Activated CD8-positive, alpha-beta T cell treated with anti-CD3 and anti-CD28 coated beads, Interleukin-2, amount 10 ng/mL, durations not matched to agents 7 days and 5 days (primary cell): ENCODE measurements around the gene SPI1. TPM values are rescaled to one million over a fixed set of nuclear protein-coding genes. Genes with fewer than 3 reads are reported as not detected.
"Not testable (repeated sequence)": the region's sequence is repeated elsewhere in the genome, so short reads cannot be mapped to it uniquely, and the experiment has no call there.

Experiments
- ATAC-seq: fragments of 150-1000 bp; cut with Tn5 transposase; one replicate; pipeline ENCODE4 v1.10.0; 2021; ENCODE audit warnings: moderate library complexity
- CTCF ChIA-PET: fragments of 350-600 bp; sonication (Branson Sonifier 250); formaldehyde crosslinking; loops from one replicate; lab custom pipeline; 2021; ENCODE audit warnings: antibody characterized with exemption; lab: Charles Lee
- POLR2A ChIA-PET: fragments of 350-600 bp; sonication (Branson Sonifier 250); formaldehyde crosslinking; loops from one replicate; lab custom pipeline; 2021; ENCODE audit warnings: antibody characterized with exemption; lab: Charles Lee
- DNase-seq: peaks from one replicate; pipeline ENCODE4 v3.0.0-alpha.2; 2020
- H3K27ac Mint-ChIP-seq: one replicate; pipeline ENCODE4 v1.8.0; 2021; ENCODE audit warnings: mild to moderate bottlenecking, mixed read lengths
- H3K27me3 Mint-ChIP-seq: one replicate; pipeline ENCODE4 v1.8.0; 2021; ENCODE audit warnings: low read depth, mixed read lengths
- H3K36me3 Mint-ChIP-seq: one replicate; pipeline ENCODE4 v1.8.0; 2021; ENCODE audit warnings: low read depth, mixed read lengths
- H3K4me1 Mint-ChIP-seq: one replicate; pipeline ENCODE4 v1.8.0; 2021; ENCODE audit warnings: low read depth, mixed read lengths
- H3K4me3 Mint-ChIP-seq: one replicate; pipeline ENCODE4 v1.8.0; 2021; ENCODE audit warnings: mild to moderate bottlenecking, mixed read lengths
- H3K9me3 Mint-ChIP-seq: one replicate; pipeline ENCODE4 v1.8.0; 2022; ENCODE audit warnings: mixed read lengths; ENCODE audit not compliant: insufficient read depth
- total RNA-seq, 2 experiments: library from RNA; stranded (reverse); gene quantifications; one replicate each; pipeline ENCODE4 v1.2.3, GENCODE V29; 2021

SPI1 gene
- total RNA-seq, 2 experiments from 2014 or later = not detected

- H3K4me3 Mint-ChIP-seq = no peak overlapping the region
- ChIA-PET CTCF (no interaction called here), POLR2A (no interaction called here)
- no peaks in the 10 kb centered on the region for H3K27me3 Mint-ChIP-seq
- no peaks in the 10 kb centered on the region for H3K9me3 Mint-ChIP-seq
- H3K4me1 Mint-ChIP-seq = no peaks in the 10 kb centered on the region
- H3K27ac Mint-ChIP-seq = no peak overlapping the region
- no peak for ATAC-seq
- H3K36me3 Mint-ChIP-seq = no peaks in the 10 kb centered on the region
- DNase-seq = no peak
Observed at GRCh38 chr11:47345890-47346563, 32.3 kb downstream of the SPI1 start.

GRCh38 chr11:47342854-47343253 is 35.5 kb downstream of the SPI1 start:
- Mint-ChIP-seq H3K4me3 (no peak overlapping the region), H3K9me3 (no peaks in the 10 kb centered on the region), H3K4me1 (no peaks in the 10 kb centered on the region), H3K36me3 (no peaks in the 10 kb centered on the region), H3K27ac (no peak overlapping the region), H3K27me3 (no peaks in the 10 kb centered on the region)
- POLR2A ChIA-PET = no interaction called here
- DNase-seq (no peak), ATAC-seq (no peak)
- CTCF ChIA-PET = interaction anchor here (2.4 kb wide), 1 partner anchor 31 kb away, joined by 6 read pairs; no protein-coding TSS in a partner anchor

- H3K4me3 Mint-ChIP-seq = no peak overlapping the region
- H3K27me3 Mint-ChIP-seq = no peaks in the 10 kb centered on the region
- H3K27ac Mint-ChIP-seq = no peak overlapping the region
- no peaks in the 10 kb centered on the region for H3K9me3 Mint-ChIP-seq
- DNase-seq = no peak
- H3K36me3 Mint-ChIP-seq = no peaks in the 10 kb centered on the region
- ChIA-PET POLR2A (no interaction called here), CTCF (interaction anchor here (2.4 kb wide), 1 partner anchor 32 kb away, joined by 6 read pairs; no protein-coding TSS in a partner anchor)
- no peaks in the 10 kb centered on the region for H3K4me1 Mint-ChIP-seq
- ATAC-seq = no peak
Observed at GRCh38 chr11:47342036-47342803, 36.1 kb downstream of the SPI1 start.

- no peaks in the 10 kb centered on the region for H3K27me3 Mint-ChIP-seq
- CTCF ChIA-PET = interaction anchor here (2.4 kb wide), 1 partner anchor 33 kb away, joined by 6 read pairs; no protein-coding TSS in a partner anchor
- H3K4me3 Mint-ChIP-seq = no peak overlapping the region
Observed at GRCh38 chr11:47340980-47341775, 37.2 kb downstream of the SPI1 start.

GRCh38 chr11:47340010-47340409 is 38.3 kb downstream of the SPI1 start:
- Mint-ChIP-seq H3K27ac (no peak overlapping the region), H3K36me3 (no peaks in the 10 kb centered on the region), H3K4me1 (no peaks in the 10 kb centered on the region), H3K9me3 (no peaks in the 10 kb centered on the region), H3K4me3 (no peak overlapping the region), H3K27me3 (no peaks in the 10 kb centered on the region)
- no peak for ATAC-seq
- no peak for DNase-seq
- POLR2A ChIA-PET = no interaction called here
- CTCF ChIA-PET = no interaction called here

More at GRCh38 chr11:47340980-47341775, 37.2 kb downstream of the SPI1 start:
- POLR2A ChIA-PET = no interaction called here
- H3K9me3 Mint-ChIP-seq = no peaks in the 10 kb centered on the region
- no peak for DNase-seq
- no peak for ATAC-seq
- H3K27ac Mint-ChIP-seq = no peak overlapping the region
- no peaks in the 10 kb centered on the region for H3K4me1 Mint-ChIP-seq
- H3K36me3 Mint-ChIP-seq = no peaks in the 10 kb centered on the region

- no peak for DNase-seq
- Mint-ChIP-seq H3K36me3 (no peaks in the 10 kb centered on the region), H3K27me3 (no peaks in the 10 kb centered on the region), H3K4me3 (no peak overlapping the region), H3K4me1 (no peaks in the 10 kb centered on the region), H3K9me3 (no peaks in the 10 kb centered on the region), H3K27ac (no peak overlapping the region)
- POLR2A ChIA-PET = no interaction called here
- CTCF ChIA-PET = no interaction called here
- no peak for ATAC-seq
Observed at GRCh38 chr11:47338396-47339241, 39.7 kb downstream of the SPI1 start.

GRCh38 chr11:47337229-47337924 is 41.0 kb downstream of the SPI1 start:
- Mint-ChIP-seq H3K9me3 (no peaks in the 10 kb centered on the region), H3K4me3 (no peak overlapping the region), H3K27me3 (no peaks in the 10 kb centered on the region), H3K4me1 (no peaks in the 10 kb centered on the region), H3K27ac (no peak overlapping the region), H3K36me3 (no peaks in the 10 kb centered on the region)
- CTCF ChIA-PET = interaction anchor here (1.7 kb wide), 1 partner anchor 37 kb away, joined by 5 read pairs; no protein-coding TSS in a partner anchor
- POLR2A ChIA-PET = no interaction called here
- ATAC-seq (no peak), DNase-seq (no peak)

GRCh38 chr11:47336595-47336994 is 41.8 kb downstream of the SPI1 start:
- no peaks in the 10 kb centered on the region for H3K4me1 Mint-ChIP-seq
- H3K36me3 Mint-ChIP-seq = no peaks in the 10 kb centered on the region
- DNase-seq (no peak), ATAC-seq (no peak)
- H3K4me3 Mint-ChIP-seq = no peak overlapping the region
- H3K9me3 Mint-ChIP-seq = no peaks in the 10 kb centered on the region
- POLR2A ChIA-PET = no interaction called here
- no peaks in the 10 kb centered on the region for H3K27me3 Mint-ChIP-seq
- H3K27ac Mint-ChIP-seq = no peak overlapping the region
- CTCF ChIA-PET = interaction anchor here (1.7 kb wide), 1 partner anchor 38 kb away, joined by 5 read pairs; no protein-coding TSS in a partner anchor

GRCh38 chr11:47335733-47336132 is 42.6 kb downstream of the SPI1 start:
- Mint-ChIP-seq H3K4me1 (no peaks in the 10 kb centered on the region), H3K27ac (no peak overlapping the region), H3K9me3 (no peaks in the 10 kb centered on the region), H3K27me3 (no peaks in the 10 kb centered on the region), H3K4me3 (no peak overlapping the region), H3K36me3 (no peaks in the 10 kb centered on the region)
- DNase-seq = no peak
- ATAC-seq = no peak
- ChIA-PET CTCF (no interaction called here), POLR2A (interaction anchor here (0.6 kb wide), 1 partner anchor 29 kb away, joined by 4 read pairs; no protein-coding TSS in a partner anchor)

GRCh38 chr11:47334699-47335411 is 43.5 kb downstream of the SPI1 start:
- H3K36me3 Mint-ChIP-seq, H3K4me1 Mint-ChIP-seq, ATAC-seq, H3K27me3 Mint-ChIP-seq, H3K27ac Mint-ChIP-seq, H3K4me3 Mint-ChIP-seq, H3K9me3 Mint-ChIP-seq, DNase-seq: not testable (repeated sequence)
- ChIA-PET POLR2A (interaction anchor here (0.6 kb wide), 1 partner anchor 30 kb away, joined by 4 read pairs; no protein-coding TSS in a partner anchor), CTCF (interaction anchor here (1.2 kb wide), 1 partner anchor 39 kb away, joined by 4 read pairs; no protein-coding TSS in a partner anchor)
